Gastrocnemius medialis (tissue), 4 donors: Measurements from ENCODE around the gene KDM4C.

Source experiments
- CTCF ChIP-seq, 5 experiments: fragments of 450-650 bp in 3 of 5; fragments of 200-600 bp in 2 of 5; sonication (generic) in 2 of 5; IDR thresholded peaks in 4 of 5; conservative IDR thresholded peaks in 1 of 5; 1 replicate in 4 of 5; 2 replicates in 1 of 5; pipeline ENCODE4 v1.5.1; 2016 to 2019; ENCODE audit warnings: antibody characterized with exemption in 5 of 5, mild to moderate bottlenecking in 3 of 5, moderate library complexity in 3 of 5
- POLR2A ChIP-seq, 2 donors: fragments of 450-650 bp; IDR thresholded peaks; one replicate each; pipeline ENCODE4 v1.6.1; 2017; ENCODE audit warnings: antibody characterized with exemption in 2 of 2, mild to moderate bottlenecking in 2 of 2, moderate library complexity in 2 of 2

DNA sequence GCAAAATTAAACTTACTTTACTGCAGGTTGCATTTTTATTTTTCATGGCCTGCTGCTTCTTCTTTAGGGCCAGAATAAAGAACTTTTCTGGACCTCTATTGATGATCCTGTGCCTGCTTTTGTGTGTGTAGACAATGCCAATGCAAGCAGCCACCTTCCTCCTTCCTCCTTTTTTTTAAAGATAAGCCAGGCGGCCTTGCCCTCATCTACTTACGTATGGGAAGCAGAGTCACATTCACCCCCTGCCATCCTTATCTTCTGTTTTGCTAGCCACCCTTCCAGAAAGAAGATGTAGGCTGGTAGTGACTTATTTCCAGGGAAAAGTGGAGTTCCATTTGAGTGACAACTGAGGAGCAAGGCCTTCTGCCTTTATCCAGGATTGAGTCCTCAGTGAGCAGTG, 122.9 kb downstream of the KDM4C start:
- TF ChIP-seq CTCF (IDR thresholded peaks at IDR 0.05 in 4 of 5, conservative IDR thresholded peaks at IDR 0.05 in 1 of 5) (no peak), POLR2A (IDR thresholded peaks at IDR 0.05) (no peak)
